Gastrocnemius medialis (tissue), 4 donors: ENCODE measurements around the gene TNF.

ENCODE experiments used
- CTCF ChIP-seq, 5 experiments: fragments of 450-650 bp in 3 of 5; fragments of 200-600 bp in 2 of 5; sonication (generic) in 2 of 5; IDR thresholded peaks in 4 of 5; conservative IDR thresholded peaks in 1 of 5; 1 replicate in 4 of 5; 2 replicates in 1 of 5; pipeline ENCODE4 v1.5.1; 2016 to 2019; ENCODE audit warnings: antibody characterized with exemption in 5 of 5, mild to moderate bottlenecking in 3 of 5, moderate library complexity in 3 of 5
- POLR2A ChIP-seq, 2 donors: fragments of 450-650 bp; IDR thresholded peaks; one replicate each; pipeline ENCODE4 v1.6.1; 2017; ENCODE audit warnings: antibody characterized with exemption in 2 of 2, mild to moderate bottlenecking in 2 of 2, moderate library complexity in 2 of 2

- no peak for TF ChIP-seq POLR2A (IDR thresholded peaks at IDR 0.05)
- no peak for TF ChIP-seq CTCF (IDR thresholded peaks at IDR 0.05 in 4 of 5, conservative IDR thresholded peaks at IDR 0.05 in 1 of 5)
Observed at GRCh38 chr6:31585491-31585890, 10.1 kb downstream of the TNF start.
